Measurements from ENCODE around the gene ARHGAP15.

DNA sequence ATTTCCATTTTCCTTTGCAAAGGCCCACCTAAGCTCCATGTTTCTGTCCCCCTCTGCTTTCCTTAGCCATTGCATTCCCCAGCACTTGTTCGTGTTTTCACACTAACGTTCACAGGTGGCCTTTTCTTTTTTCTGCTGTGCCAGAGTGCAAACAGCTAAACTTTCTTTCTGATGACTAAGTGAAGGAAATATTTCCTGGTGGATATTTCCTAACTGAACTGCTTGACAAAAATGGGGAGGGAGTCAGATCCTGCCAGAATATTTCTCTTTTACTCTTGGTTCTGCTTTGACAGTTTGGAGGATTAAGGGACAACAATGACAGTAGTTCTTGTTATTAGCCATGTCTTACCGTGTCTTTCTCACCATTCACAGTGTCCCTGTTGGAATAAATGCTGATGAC, 344.0 kb downstream of the ARHGAP15 start:
- TF ChIP-seq, protein P1, sequence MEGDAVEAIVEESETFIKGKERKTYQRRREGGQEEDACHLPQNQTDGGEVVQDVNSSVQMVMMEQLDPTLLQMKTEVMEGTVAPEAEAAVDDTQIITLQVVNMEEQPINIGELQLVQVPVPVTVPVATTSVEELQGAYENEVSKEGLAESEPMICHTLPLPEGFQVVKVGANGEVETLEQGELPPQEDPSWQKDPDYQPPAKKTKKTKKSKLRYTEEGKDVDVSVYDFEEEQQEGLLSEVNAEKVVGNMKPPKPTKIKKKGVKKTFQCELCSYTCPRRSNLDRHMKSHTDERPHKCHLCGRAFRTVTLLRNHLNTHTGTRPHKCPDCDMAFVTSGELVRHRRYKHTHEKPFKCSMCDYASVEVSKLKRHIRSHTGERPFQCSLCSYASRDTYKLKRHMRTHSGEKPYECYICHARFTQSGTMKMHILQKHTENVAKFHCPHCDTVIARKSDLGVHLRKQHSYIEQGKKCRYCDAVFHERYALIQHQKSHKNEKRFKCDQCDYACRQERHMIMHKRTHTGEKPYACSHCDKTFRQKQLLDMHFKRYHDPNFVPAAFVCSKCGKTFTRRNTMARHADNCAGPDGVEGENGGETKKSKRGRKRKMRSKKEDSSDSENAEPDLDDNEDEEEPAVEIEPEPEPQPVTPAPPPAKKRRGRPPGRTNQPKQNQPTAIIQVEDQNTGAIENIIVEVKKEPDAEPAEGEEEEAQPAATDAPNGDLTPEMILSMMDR (IDR thresholded peaks at IDR 0.05; ENCODE audit: insufficient read depth, low read depth, low read length), result no peak
- no peak for TF ChIP-seq EZH2 (IDR thresholded peaks at IDR 0.05; ENCODE audit: insufficient read depth, low read length)
